GM21825 (cell line): ENCODE data around the gene KCTD15.

Source experiments
- ATAC-seq: cut with Tn5 transposase; IDR thresholded peaks from one replicate; pipeline ENCODE4 v1.9.1; 2021; ENCODE audit warnings: mild to moderate bottlenecking, moderate library complexity; ENCODE audit not compliant: unreplicated experiment

The KCTD15 gene

DNA sequence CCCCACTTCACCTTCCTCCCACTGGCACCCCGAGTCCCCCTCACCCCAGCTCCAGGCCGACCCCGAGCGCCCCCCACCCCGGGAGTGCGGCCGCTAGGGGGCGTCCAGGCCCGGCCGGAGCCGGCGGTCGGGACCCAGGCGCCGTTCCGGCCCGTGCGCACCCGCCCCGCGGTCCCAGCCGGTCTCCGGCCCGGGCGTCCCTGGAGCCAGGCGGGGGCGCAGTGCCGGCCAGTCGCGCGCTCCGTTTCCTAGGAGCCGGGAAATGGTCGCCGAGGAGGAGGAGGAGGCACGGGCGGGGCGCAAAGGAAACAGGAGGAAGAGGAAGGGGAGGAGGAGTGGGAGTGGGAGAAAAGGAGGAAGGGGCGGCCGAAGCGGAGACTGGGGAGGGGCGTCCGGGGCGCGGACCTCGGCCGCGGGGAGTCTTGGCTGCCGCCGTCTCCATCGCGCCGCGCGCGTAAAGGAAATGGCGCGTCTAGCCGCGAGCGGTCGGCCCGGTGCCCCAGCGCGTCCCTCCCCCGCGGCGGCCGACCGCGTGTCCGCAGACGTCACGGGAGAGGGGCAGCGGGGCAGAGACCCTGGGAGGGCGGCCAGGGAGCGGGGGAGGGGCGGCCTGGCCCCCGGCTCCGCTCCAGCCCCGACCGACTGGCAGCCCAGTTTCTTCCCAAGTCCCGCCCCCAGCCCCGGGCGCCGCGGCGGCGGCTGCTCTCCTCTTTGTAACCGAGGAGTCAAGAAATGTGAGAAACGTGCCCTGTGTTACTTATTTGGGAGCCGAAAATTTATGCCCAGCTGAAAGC is 1.1 kb upstream of the KCTD15 start:
- ATAC-seq = no peak

DNA sequence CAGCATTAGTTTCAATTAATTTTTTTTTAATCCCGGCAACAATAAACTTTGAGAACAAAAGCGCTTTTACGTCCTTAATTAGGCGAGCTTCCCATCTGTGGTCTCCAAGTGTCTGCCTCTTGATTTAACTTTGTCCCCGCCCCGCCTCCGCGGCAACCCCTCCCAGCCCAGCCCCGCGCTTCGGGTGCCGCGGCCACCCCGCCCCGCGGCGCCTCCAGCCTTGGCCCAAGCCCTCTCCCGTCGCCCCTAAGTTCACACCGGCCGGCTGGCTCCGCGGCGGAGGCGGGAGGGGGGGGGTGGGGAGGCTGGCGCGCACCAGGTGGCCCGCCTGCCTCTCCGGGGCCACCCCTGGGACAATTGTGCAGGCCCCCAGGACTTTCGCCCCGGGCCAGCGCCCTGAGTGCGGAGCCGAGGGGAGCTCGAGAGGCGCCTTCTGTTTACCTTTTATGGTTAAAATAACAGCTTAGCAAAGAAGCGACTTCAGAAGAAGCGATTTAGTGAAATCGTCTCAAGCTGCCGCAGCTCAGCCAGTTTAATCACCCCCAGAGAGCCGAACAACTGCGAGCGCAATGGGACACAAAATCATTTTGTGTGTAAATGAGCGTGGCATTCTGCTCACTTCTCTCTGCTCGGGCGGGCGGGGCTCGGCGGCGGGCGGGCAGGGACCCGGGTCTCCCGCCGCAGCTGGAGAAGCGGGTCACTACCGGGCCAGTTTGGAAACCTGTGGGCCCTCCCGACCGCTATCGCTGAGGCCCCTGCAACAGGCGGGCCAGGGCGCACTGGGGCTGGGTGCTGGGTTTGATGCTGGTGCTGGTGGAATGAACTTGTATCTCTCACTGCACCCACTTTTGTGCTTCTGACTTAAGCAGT is 1.4 kb downstream of the KCTD15 start:
- no peak for ATAC-seq

DNA sequence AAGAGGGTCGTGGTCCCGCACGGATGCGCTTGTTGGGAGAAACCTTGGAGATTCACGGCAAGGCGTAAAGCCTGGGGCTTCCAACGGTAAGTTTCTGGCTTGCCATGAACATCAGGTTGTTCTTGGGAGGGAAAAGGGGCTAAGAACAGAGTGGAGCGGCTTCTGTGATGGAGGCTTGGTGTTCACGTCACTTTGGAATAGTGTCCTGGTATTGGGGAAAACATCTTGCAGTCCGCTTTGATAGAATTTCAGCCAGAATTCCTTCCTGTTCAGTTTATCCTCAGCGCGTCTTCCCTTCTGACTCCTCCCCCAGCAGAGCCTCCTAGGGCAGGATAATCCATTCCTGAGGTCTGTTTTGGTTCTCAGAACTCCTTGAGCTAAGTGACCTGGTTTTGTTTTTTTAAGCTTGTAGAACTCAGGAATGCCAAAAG is 2.0 kb downstream of the KCTD15 start:
- no peak for ATAC-seq

DNA sequence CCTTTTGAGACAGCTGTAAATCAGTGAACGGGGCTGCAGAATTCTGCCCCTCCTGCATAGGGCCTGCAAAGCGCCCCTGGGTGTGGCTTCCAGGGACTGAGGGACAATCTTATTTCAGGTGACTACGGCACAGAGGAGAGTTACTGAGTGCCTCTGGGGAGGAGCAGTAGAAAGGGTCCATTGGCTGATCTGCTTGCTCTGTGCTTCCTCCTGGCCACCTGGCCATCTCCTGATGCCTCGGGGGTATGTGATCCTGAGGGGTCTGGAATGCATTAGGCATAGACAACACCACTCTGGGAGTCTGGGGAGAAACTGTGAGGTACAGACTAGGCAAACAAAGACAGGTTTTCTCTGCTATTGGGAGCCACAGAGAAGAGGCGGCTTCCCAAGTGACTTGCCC is 2.8 kb downstream of the KCTD15 start:
- ATAC-seq = no peak

DNA sequence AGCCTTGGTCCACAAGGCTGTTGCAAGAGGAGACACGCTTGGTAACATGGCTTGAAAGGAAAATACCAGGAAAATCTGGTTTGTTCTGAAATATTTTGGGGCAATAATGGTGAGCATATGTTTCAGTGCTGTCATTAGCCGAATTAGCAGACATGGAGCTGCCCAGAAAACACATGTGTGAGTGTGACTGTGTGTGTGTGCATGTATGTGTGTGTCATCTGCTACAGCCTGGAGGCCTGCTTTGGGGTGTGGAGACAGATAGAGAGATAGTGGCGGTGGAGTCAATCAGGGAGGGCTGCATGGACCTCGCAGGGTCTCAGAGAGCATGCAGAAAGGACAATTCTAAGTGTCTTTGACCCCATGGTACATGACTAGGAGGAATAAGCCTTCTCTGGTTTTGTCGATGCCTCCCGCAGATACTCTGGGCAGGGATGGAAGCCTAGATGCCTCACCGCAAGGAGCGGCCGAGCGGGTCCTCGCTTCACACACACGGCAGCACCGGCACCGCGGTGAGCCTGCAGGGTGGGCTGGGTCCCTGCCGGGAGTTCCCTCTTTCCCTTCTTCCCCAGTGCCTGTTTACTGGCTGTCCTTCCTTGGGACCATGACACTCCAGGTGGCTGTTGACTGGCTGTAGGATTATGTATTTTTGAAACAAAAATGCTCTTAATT is 3.5 kb downstream of the KCTD15 start:
- no peak for ATAC-seq

DNA sequence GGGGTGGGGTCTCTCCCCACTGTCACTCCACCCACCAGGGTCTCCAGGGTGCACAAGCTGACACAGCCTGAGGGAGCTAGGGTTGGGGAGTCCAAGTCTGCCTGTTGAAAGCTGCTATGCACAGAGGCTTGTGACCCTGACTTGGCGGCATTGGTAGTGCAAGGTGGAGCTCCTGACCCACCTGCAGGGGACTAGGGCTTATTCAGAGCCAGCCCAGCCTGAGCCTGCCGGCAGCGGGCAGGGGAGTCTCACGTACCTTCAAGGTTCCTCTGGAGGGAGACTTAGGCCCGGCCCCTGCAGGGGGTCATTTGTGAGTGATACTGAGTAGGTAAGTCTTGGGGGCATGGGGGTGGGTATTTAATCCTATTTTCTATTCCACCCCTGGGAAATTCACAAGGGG is 4.7 kb downstream of the KCTD15 start:
- no peak for ATAC-seq

DNA sequence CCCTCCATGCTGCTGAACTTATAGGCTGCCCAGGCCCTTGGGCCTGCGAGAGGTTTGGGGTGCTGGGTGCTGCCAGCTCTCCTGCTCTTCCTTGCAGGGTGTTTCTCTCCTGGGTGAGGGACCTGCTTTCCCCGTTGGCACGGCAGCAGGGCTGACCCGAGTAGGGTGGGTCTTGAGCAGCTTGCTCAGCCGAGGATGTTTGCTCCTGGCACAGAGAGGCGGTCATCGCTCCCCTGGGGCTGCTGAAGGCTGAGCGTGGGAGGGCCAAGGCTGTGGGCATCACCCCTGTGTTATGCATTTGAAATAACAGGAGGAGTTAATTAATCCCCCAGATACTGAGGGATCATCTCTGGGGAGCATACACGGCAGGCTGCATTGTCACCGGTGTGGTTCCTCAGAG is 5.3 kb downstream of the KCTD15 start:
- no peak for ATAC-seq

DNA sequence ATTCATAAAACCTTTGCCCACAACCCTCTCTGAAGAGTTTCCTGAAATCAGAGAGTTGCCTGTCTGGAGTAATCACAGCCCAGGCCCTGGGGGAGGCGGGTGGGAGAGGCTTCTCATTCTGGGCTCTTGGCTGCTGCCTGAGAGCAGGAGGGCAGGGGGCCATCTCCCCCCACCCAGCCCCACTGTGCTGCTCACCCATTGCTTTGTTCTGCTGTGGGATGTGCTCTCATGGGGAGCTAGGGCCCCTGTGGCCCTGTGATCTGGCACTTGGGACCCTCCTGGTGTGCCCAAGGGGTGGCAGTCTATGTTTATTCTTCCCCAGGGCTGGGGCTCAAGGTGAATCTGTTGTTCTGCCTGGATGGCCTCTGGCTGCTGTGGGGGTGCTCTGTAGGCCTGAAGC is 6.1 kb downstream of the KCTD15 start:
- no peak for ATAC-seq

DNA sequence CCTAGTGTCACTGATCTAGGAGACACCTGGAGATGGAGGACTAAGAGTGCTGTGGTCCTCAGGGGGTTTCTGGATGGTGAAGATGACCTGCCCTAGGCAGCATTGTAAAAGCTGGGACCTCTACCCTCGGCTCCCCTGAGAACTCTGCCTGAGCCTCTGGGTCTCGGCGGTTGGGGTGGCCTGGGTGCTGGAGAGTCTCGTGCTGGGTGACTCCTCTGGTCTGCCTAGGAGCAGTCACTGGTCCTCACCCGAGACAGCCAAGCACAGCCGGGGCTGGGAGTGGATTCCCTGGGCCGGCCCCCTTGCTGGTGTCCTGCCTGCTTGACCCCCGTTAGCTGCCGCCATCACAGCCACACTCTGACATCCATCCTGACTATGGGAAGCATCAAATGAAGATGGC is 6.7 kb downstream of the KCTD15 start:
- ATAC-seq = no peak

DNA sequence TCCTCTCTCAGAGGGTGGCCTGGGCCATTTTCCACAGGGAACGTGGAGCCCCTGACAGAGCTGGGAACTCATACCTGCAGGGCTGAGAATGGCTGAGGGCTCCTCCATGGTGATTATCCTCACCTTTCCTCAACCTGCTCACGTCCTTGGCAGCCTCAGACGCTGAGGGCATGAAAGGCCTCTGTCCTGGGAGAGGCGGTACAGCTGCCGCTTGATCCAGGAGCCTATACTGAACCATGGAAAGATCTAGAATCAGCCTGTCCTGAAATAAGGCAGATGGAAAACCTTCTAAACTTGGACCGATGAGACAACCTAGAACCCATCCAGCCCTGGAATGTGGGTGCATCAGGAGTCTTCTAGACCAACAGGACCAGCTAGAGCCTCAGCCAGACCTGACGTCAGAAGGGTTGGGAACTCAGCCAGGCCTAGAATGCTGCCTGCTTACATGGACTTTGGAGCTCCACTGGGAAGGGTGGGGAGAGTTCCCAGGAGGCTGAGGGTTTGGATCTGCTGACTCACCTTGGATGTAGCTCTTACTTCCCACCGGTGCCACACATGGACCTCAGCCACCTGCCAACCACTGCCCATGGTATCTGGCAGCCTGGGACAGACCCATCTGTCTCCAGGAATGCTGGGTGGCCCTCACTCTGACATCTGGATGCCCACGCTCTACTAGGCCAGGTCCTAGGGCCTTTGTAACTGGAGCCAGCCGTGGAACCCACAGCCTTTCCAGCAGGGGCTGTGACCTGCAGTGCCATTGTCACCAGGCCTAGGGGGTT is 7.5 kb downstream of the KCTD15 start:
- no peak for ATAC-seq

DNA sequence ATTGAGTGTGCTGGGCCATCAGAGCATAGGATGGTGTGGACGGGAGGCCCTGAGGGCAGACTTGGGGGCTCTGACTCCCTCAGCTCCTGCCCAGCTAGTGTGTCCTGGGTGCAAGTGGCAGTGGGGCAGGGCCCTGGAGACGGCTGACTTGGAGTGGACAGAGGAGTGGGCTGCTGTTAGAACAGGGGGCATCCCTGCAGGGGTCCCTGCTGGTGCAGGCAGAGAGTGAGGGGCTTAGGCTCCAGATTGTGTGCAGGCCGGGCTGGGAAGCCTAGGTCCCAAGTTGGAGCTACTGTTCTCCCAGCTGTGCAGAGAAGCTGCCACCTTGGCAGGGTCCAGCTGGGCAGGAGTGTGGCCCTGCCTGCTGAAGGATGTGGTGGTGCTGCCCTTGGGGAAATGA is 8.6 kb downstream of the KCTD15 start:
- ATAC-seq = no peak

DNA sequence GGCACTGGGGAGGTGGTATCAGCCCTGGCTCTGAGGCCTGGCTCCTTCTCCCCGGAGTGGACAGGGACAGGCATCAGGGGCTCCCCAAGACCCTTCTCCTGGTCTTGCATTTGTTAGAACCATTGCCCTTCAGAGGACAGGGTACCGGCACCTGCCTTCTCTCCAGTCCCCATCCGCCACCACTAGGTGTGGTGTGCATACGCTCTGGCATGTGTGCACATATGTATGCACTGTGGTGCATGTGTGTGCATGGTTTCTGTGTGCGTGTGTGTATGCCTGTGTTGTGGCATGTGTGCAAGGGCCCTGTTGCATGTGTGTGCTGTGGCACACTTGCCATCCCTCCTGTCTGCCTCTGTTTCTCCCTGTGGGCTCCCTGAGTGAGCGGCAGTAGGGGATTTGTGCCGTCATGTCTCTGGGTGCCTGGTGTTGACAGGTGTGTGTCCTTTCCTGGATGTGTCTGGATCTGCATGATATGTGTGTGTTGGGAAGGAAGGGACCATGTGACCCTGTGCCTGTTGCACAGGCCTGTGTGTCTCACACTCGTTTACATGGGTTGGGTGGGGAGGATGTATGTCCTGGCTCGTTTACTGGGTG is 9.3 kb downstream of the KCTD15 start:
- ATAC-seq = no peak

DNA sequence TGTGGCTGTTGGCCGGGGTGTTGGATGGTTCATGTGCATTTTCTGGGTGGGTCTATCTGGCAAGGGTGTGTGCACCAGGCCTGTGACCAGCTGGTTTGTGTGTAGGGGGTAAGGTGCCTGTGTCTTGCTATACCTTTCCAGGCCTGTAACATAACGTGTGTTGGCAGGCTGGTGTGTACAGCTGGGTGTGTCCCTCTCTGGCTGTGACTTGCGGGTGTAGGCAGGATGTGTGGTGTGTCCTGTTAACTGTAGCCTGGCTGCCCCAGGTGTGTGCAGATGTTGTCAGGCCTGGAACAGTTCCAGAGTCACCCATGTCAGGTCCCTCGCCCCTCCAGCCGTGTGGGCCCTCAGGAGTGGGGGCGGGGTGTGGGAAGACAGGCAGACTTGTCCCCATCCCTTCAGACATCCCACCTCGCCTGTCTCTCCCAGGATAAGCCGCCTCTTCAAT is 9.8 kb downstream of the KCTD15 start:
- no peak for ATAC-seq

DNA sequence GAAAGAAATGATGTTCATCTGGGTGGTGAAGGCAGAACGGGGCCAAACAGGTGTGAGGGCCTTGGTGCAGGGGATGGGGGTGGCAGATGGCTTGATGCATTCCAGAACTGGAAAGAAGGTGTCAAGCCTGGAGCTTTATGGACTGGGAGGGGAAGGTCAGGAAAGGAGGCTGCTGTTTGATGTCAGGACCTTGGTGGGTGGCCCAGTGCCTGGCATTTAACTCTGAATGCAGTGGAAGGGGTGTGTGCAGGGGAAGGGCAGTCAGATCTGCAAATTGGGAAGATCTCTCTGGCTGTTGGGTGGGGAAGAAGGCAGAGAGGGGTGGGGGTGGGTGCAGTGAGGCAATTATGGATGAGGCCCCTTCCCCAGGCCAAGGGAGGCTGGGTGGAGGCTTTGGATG is 11.7 kb downstream of the KCTD15 start:
- no peak for ATAC-seq

DNA sequence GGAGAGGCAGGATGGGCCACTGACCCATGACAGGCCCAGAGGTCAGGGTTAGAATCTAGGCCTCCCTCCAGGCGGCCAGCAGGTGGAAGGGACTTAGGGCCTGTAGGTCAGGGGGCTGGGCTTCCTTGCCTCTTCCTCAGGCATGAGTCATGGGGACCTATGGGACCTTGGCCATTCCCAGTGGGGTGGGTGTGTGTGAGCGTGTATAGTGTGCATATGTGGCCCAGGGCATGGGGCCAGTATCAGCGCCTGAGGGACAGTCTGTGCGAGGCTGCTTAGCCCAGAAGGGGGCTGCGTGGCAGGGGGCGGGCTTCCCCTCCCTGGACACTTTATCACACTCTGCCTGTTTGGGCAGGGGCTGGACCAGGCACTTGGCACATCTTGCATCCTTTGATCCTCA is 13.3 kb downstream of the KCTD15 start:
- ATAC-seq = no peak

DNA sequence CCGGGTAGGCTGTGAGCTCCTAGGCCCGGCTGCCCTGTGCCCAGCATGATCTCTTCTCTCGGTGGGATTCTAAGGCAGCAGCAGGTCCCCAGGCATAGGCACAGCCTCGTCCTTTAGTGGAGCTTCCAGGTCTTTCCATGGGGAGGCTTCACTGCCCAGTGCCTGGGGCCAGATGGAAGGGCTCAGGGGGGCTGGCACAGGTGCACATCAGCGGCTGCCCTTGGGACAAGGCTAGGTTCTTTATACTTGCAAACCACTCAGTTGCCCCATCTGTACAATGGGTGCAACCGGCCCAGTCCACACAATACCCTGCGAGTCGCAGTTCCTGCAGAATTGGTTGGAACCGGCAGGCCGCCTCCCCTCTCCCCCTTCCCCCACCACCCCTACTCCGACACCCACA is 14.2 kb downstream of the KCTD15 start:
- no peak for ATAC-seq

DNA sequence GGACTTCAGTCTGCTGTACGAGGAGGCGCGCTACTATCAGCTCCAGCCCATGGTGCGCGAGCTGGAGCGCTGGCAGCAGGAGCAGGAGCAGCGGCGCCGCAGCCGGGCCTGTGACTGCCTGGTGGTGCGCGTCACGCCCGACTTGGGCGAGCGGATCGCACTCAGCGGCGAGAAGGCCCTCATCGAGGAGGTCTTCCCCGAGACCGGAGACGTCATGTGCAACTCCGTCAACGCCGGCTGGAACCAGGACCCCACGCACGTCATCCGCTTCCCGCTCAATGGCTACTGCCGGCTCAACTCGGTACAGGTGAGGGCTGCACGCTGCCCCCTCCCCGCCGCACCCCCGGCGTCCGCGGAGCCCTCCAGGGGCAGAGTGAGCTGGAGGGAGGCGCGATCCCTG is 14.6 kb downstream of the KCTD15 start:
- no peak for ATAC-seq

DNA sequence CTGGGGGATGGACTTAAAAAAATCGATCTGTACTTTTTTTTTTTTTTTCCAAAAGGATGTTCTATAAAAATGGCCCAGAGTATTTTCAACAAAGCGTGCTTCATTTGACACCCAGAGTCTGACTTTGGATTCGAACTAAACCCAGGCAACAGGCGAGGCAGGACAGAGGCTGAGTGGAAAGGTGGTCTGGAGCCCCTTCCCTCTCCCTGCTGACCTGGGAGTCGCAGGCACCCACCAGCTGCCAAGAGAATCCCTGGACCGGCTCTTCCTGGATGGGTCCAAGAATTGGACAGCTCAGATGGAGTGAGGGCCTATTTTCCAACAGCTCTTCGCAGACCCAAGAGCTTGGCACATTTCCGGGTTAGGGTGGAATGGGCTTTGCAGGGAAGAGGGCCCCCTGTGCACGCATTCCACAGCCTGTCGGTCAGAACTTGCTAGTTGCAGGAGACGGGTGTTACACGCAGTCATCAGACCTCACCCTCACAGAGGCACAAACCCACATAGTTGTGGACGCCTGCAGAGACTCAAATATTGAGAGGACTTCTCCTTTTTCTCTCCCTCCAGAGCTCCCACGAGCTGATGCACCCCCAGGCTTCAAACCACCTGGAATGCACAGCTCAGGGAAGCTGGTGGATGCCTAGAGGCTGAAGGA is 15.2 kb downstream of the KCTD15 start:
- ATAC-seq = no peak

DNA sequence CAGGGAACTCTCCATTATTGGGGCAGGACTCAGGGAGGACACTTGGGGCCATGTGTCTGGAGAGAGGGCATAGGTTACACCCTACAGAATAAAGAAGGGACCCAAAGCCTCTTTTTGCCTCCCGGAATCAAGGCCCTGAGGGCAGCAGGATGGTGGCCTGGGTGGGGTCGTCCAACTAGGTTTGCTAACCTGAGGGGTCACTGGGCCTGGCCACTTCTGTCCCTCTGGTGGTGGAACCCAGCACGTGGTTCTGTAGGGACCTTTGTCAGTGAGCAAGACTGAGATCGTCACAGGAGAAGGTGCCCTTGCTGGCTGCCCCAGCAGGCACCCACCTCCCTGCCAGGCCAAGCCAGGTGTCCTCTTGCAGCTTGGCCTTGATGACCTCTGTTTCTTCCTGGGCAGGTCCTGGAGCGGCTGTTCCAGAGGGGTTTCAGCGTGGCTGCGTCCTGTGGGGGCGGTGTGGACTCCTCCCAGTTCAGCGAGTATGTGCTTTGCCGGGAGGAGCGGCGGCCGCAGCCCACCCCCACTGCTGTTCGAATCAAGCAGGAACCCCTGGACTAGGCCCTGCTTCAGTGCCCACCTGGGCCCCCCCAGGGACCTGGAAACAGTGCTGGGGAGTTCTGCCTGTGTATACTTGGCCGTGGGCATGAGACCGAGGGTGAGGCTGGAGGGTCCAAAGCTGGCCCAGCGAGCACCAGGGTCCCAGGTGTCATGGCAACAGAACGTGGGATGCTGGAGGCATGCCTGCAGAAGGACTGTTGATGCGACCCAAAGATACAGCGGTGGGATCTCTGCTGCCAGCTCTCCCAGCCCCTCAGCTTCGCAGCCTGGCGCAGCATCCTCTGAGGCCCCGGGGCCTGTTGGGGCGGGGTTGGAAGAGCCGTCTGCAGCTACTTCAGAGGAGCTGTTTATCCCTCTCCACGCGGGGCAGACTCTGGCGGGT is 16.0 kb downstream of the KCTD15 start:
- no peak for ATAC-seq
